NCI-H82 (cell line): ENCODE results near the gene SPTSSA.
"Not testable (repeated sequence)": the region's sequence is repeated elsewhere in the genome, so short reads cannot be mapped to it uniquely, and the experiment has no call there.

Source experiments
- DNase-seq: peaks from one replicate; lab custom pipeline; 2025; lab: John Stamatoyannopoulos, UW

Gene SPTSSA

GRCh38 chr14:34472706-34473279, 10.8 kb upstream of the SPTSSA start:
- DNase-seq, result no peak

- no peak for DNase-seq
Observed at GRCh38 chr14:34470319-34470718, 8.3 kb upstream of the SPTSSA start.

- DNase-seq, result no peak
Observed at GRCh38 chr14:34466691-34467090, 4.7 kb upstream of the SPTSSA start.

- DNase-seq, result peak; percentile 64
Observed at GRCh38 chr14:34465069-34465859, 3.2 kb upstream of the SPTSSA start.

GRCh38 chr14:34463598-34463961, 1.5 kb upstream of the SPTSSA start:
- no peak for DNase-seq

GRCh38 chr14:34461334-34462131, 507 bp downstream of the SPTSSA start:
- peak; percentile 74 for DNase-seq

- DNase-seq, result no peak
Observed at GRCh38 chr14:34460841-34461240, 1.2 kb downstream of the SPTSSA start.

GRCh38 chr14:34460295-34460694, 1.7 kb downstream of the SPTSSA start:
- DNase-seq, result no peak

GRCh38 chr14:34457186-34457585, 4.9 kb downstream of the SPTSSA start:
- no peak for DNase-seq

- no peak for DNase-seq
Observed at GRCh38 chr14:34453226-34453625, 8.8 kb downstream of the SPTSSA start.

GRCh38 chr14:34452258-34452822, 9.7 kb downstream of the SPTSSA start:
- no peak for DNase-seq

- DNase-seq, result no peak
Observed at GRCh38 chr14:34450958-34451357, 11.1 kb downstream of the SPTSSA start.

- DNase-seq, result no peak
Observed at GRCh38 chr14:34450542-34450915, 11.5 kb downstream of the SPTSSA start.

- no peak for DNase-seq
Observed at GRCh38 chr14:34449819-34450541, 12.1 kb downstream of the SPTSSA start.

GRCh38 chr14:34439090-34439489, 22.9 kb downstream of the SPTSSA start:
- no peak for DNase-seq

GRCh38 chr14:34438438-34438837, 23.6 kb downstream of the SPTSSA start:
- DNase-seq, result no peak

GRCh38 chr14:34437729-34438080, 24.3 kb downstream of the SPTSSA start:
- DNase-seq, result no peak

GRCh38 chr14:34436960-34437728, 24.9 kb downstream of the SPTSSA start:
- peak; percentile 11 for DNase-seq

GRCh38 chr14:34436118-34436905, 25.7 kb downstream of the SPTSSA start:
- DNase-seq, result no peak

- DNase-seq, result no peak
Observed at GRCh38 chr14:34433957-34434356, 28.1 kb downstream of the SPTSSA start.

- DNase-seq, result not testable (repeated sequence)
Observed at GRCh38 chr14:34428102-34428466, 34.0 kb downstream of the SPTSSA start.
